Fibroblast of gingiva (primary cell): ENCODE data around the gene SLC23A2.
"Not testable (repeated sequence)": the region's sequence is repeated elsewhere in the genome, so short reads cannot be mapped to it uniquely, and the experiment has no call there.

Source experiments
- DNase-seq: peaks from one replicate; pipeline ENCODE4 v3.0.0-alpha.2; 2011; ENCODE audit warnings: low read depth

The SLC23A2 gene

DNA sequence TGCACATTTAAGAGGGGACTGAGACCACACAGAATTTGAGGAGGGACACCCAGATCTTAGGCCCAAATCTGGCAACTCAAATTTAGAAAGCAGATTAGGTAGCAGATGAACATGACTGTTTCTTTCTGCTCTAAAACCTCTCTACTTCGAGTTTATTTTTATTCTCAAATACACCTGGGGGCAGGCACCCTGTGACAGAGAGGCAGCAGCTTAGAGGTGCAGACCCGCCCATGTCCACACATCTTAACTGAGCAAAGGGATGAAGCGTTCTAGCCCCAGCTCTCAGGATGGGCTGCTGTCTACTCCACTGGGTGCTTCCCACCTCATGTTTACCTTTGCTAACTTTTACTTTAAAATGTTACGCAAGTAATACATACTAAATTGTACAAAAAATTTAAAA lies 125.0 kb downstream of the SLC23A2 start:
- no peak for DNase-seq

GRCh38 chr20:4875578-4876067 lies 125.7 kb downstream of the SLC23A2 start:
- no peak for DNase-seq

- DNase-seq: no peak
Measured at GRCh38 chr20:4873396-4873795, 127.9 kb downstream of the SLC23A2 start.

DNA sequence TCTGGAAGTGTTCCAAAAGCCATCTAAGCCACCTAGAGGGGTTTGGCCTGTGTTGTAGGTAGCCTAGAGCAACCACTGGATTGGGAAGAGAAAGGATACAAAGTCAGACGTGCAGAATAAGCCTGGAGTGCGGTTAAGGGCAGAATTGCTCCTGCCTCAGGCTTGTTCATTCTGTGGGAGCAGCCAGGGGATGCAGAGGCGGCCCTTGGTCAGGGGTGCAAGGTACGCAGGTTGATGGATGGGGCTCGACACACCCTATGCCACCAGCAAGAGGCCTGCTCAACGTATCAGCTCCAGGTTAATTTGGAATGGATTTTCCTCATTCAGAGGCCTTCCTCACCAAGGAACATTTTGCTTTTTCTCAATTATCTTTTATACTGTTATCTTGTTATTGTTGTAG lies 129.8 kb downstream of the SLC23A2 start:
- DNase-seq: no peak

DNA sequence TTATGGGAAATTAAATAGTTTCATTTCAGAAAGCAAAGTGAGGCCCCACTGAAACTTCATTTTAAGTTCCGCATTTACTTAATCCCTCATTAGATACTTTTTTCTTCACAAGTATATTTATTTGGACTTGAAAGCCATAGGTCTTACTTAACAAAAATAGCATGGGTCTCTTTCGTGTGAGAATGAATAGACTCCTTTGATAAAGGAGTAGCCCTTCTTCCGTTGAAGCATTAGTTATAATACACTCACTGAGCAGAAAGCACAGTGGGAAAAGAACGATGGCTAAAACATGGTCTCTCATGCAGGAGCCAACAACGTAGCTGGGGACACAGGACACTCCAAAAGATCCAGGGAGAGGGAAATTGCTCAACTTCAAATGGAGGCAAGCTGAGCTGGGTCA lies 130.4 kb downstream of the SLC23A2 start:
- no peak for DNase-seq

DNA sequence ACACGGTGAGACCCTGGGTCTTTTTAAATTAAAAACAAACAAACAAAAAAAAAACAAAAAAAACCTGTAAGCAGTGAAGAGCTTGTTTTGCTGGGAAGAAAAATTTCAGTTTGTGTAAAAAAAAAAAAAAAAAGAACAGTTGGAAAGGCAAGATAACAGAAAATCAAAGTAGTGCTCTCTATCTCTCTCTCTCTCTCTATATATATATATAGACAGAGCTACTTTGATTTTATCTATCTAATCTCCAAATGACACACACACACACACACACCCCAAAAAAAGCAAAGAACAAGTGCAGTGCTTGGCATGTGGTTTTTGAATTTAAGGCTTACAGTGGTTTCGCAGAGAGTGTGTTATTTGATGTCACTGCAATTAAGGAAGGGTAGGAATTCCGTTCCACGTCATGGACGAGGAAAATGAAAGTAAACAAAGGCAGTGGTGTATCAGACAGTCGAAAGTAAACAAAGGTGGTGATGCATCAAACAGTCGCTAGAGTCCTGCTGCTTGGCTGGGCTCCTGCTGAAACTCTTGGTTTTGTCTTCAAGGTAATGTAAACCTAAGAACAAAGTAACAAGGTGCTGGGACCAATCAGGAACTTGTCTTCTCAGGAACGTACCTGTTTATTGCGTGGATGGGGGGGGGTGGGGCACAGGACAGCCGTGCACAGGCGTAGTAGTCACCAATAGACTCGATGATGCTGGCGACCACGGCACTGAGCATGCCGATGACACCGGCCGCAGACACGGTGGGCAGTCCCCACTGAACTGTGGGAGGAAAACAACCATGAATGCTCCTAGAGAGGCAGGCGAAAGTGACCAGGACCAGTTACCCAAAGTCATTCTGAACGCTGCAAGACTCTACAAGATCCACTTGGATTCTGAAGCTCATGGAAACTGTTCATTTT lies 131.8 kb downstream of the SLC23A2 start:
- DNase-seq: peak; percentile 27

DNA sequence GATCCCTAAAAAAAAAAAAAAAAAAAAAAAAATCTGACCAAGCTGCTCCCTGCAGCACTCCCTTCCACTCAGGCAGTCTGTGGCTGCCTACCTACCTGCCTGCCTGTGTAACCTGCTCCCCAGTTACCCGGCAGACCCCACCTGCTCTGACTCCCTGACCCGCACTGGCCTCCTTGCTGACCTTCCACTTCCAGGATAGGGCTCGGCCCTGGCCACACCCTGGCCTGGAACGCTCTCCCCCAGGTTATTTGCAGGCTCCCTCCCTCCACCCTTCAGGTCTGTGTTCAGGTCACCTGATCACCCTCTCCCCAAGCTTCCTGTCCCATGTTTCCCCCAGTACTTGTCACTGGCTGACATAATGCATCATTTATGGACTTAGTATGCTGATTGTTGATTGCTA lies 134.3 kb downstream of the SLC23A2 start:
- DNase-seq: no peak

GRCh38 chr20:4866429-4866828 lies 134.9 kb downstream of the SLC23A2 start:
- DNase-seq: no peak

GRCh38 chr20:4864311-4864752 lies 137.0 kb downstream of the SLC23A2 start:
- DNase-seq: no peak

GRCh38 chr20:4862661-4863060 lies 138.6 kb downstream of the SLC23A2 start:
- DNase-seq: no peak

GRCh38 chr20:4861961-4862360 lies 139.3 kb downstream of the SLC23A2 start:
- DNase-seq: no peak

- no peak for DNase-seq
Measured at GRCh38 chr20:4858000-4858399, 143.3 kb downstream of the SLC23A2 start.

DNA sequence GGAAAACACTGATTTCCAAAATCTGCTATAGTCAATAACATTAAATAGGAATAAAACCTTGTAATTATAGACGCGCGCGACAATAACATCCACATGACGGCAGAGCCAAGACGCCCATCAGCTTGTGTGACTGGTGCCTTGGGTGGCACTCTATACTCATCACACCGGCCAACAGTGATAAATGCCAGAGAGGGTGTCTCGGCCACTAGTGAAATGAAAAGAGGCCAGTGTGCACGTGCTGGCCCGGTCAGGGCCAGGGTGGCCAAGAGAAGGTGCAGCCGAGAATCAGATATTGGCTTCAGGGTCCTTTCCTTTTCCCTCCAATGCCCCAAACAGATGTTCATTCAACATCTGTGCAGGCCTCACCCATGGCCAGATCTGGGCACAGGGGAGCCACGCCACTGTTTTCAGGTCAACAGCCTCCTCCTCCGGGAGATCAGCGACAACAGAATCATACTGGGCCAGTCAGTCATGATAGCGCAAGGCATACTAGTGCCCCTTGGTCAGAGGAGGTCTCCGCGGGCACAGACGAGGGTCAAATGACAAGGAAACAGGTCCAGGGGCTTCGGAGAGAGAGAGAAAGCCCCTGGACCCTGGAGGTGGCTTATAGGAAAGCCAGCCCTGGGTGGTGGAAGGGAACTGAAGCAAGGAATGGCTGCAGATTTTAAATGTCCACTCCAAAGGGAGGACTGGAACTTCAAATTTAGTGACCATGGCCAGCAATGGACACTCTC lies 145.1 kb downstream of the SLC23A2 start:
- DNase-seq: no peak

DNA sequence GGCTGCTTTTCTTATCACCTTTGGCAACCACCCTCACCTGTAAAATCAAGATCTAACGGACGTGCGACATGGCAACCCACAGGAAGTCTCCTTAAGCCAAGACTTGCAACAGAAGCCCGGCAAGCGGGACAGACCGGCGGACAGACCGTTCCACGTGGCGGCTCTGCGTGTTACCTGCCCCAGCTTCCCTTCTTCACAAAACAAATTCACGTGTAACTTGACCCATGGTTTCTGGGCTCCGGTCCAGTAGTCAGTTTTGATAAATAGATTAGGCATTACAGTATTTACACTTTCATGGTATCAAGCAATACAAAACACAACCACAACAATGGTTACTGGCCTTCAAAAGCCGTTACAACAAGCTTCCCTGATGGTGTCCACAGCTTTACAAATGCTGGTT lies 145.8 kb downstream of the SLC23A2 start:
- no peak for DNase-seq

DNA sequence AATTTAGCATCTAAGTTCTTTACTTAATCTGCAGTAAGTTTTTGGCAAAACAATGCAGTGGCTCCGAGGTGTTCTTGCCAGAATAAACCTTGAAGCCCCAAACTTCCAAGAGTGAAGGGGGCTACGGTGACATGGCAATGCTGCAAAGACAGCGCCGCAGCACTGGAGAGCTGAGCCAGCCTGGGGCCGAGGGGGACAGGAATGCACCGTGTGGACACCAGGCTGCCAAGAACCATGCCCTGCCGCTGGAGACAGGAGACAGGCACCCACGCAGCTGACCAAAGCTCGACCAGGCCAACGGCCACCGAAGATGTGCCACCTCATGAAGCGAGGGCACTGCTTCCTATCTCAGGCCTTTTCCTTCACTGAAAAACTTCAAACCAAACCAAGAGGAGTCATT lies 146.2 kb downstream of the SLC23A2 start:
- no peak for DNase-seq

DNA sequence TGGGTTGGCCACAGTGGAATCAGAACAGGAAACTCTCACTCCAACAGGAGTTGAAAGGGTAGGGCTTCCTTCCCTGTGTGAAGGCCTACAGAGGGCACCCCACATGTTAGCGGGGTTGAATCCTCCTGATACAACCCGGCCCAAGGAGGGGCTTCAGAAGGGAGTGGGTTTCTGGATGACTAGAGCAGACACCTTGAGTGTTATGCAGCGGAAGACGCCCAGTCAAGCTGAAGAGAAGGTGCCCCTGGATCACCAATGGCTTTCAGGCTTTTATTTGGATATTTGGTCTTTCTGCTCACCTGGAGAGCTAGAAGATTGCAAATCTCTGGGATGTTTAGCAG lies 146.8 kb downstream of the SLC23A2 start:
- no peak for DNase-seq

- no peak for DNase-seq
Measured at GRCh38 chr20:4853757-4854560, 147.4 kb downstream of the SLC23A2 start.

- no peak for DNase-seq
Measured at GRCh38 chr20:4853004-4853403, 148.3 kb downstream of the SLC23A2 start.

DNA sequence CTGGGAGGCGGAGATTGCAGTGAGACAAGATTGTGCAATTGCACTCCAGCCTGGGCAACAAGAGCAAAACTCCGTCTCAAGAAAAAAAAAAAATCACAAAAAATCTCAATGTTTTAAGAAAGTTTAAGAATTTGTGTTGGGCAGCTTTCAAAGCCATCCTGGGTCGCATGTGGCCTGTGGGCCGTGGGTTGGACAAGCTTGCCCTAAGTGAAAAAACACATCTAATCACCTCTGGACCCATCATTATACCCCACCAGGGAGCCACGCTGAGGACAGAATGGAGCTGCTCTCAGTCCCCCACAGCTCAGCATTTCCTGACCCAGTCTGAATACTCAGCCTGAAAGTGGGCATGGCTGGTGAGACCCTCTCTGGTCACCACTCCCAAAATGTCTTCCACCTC lies 150.3 kb downstream of the SLC23A2 start:
- no peak for DNase-seq

DNA sequence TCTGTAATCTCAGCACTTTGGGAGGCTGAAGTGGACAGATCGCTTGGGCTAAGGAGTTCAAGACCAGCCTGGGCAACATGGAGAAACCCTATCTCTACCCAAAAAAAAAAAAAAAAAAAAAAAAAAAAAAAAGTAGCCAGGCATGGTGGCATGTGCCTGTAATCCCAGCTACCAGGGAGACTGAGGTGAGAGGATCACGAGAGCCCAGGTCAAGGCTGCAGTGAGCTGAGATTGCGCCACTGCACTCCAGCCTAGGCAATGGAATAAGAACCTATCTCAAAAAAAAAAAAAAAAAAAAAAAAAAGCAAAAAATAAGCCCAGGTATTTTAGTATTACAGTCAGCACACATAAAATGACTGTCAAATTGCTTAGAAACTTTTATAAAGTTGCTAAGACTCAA lies 152.5 kb downstream of the SLC23A2 start:
- DNase-seq: not testable (repeated sequence)

- DNase-seq: no peak
Measured at GRCh38 chr20:4848041-4848440, 153.3 kb downstream of the SLC23A2 start.

DNA sequence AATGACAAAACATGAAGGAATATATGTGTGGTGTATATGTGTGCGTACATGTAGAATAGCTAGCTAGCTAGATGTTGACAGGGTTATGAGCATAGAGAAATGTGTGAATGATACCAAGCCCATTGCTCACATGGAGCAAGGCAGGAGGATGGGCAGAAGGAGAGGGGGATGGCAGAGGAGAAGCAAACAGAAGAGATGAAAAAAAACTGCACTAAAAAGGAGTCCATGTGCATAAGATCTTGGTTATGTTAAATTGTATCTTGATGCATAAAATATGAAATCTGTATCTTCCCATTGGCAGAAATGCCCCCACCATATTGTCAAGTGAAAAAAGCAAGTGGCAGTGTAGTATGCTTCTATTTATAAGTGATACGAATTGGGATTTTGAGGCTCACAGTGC lies 154.5 kb downstream of the SLC23A2 start:
- DNase-seq: no peak
